Sigmoid colon (tissue), 4 donors: ENCODE measurements around the gene PEX6.

ENCODE experiments used
- POLR2A ChIP-seq, 2 donors: fragments of 450-650 bp; IDR thresholded peaks; one replicate each; pipeline ENCODE4 v1.6.1; 2016; ENCODE audit warnings: antibody characterized with exemption in 2 of 2, mild to moderate bottlenecking in 2 of 2, moderate library complexity in 2 of 2
- POLR2AphosphoS5 ChIP-seq, 4 donors: sonication (generic); formaldehyde crosslinking; IDR thresholded peaks; one replicate each; pipeline ENCODE4 v1.6.1; 2017; ENCODE audit warnings: antibody characterized with exemption in 4 of 4
- TF ChIP-seq, protein P1 (sequence below), 4 experiments: fragments of 450-650 bp in 3 of 4; fragments of 200-600 bp in 1 of 4; IDR thresholded peaks; one replicate each; pipeline ENCODE4 v1.5.1; 2016 to 2019; ENCODE audit warnings: antibody characterized with exemption in 4 of 4, mild to moderate bottlenecking in 3 of 4, moderate library complexity in 2 of 4

DNA sequence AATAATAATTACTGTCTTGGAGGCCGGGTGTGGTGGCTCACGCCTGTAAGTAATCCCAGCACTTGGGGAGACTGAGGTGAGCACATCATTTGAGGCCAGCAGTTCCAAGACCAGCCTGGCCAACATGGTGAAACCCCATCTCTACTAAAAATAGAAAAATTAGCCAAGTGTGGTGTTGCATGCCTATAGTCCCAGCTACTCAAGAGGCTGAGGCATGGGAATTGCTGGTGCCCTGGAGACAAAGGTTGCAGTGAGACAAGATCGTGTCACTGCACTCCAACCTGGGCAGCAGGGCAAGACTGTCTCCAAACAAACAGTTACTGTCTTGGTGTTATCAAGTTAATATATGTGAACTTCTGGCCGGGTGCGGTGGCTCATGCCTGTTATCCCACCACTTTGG lies 47.4 kb upstream of the PEX6 start:
- TF ChIP-seq, protein P1, sequence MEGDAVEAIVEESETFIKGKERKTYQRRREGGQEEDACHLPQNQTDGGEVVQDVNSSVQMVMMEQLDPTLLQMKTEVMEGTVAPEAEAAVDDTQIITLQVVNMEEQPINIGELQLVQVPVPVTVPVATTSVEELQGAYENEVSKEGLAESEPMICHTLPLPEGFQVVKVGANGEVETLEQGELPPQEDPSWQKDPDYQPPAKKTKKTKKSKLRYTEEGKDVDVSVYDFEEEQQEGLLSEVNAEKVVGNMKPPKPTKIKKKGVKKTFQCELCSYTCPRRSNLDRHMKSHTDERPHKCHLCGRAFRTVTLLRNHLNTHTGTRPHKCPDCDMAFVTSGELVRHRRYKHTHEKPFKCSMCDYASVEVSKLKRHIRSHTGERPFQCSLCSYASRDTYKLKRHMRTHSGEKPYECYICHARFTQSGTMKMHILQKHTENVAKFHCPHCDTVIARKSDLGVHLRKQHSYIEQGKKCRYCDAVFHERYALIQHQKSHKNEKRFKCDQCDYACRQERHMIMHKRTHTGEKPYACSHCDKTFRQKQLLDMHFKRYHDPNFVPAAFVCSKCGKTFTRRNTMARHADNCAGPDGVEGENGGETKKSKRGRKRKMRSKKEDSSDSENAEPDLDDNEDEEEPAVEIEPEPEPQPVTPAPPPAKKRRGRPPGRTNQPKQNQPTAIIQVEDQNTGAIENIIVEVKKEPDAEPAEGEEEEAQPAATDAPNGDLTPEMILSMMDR (IDR thresholded peaks at IDR 0.05), result no peak
- no peak for TF ChIP-seq POLR2A (IDR thresholded peaks at IDR 0.05)
- no peak for TF ChIP-seq POLR2AphosphoS5 (IDR thresholded peaks at IDR 0.05)
